OCI-LY7 (cell line): ENCODE results near the gene PLCB3. TPM values are rescaled to one million over a fixed set of nuclear protein-coding genes. Genes with fewer than 3 reads are reported as not detected.
A peak's percentile ranks its signal among the peaks of the same experiment; 100 is the strongest.

Source experiments
- BruUV-seq: library from RNA; stranded (reverse); fragments of 400-500 nt; replicated peaks from 2 replicates; lab custom pipeline; 2021; lab: Mats Ljungman, UMichigan
- CTCF ChIA-PET: fragments of 300-600 bp; sonication (Branson Sonifier 250); formaldehyde crosslinking; loops from one replicate; lab custom pipeline; 2022; ENCODE audit warnings: antibody characterized with exemption; ENCODE audit not compliant: unreplicated experiment; lab: Charles Lee
- POLR2A ChIA-PET: fragments of 300-600 bp; sonication (Branson Sonifier 250); formaldehyde crosslinking; loops from one replicate; lab custom pipeline; 2022; ENCODE audit warnings: antibody characterized with exemption; lab: Charles Lee
- DNase-seq: peaks from one replicate; pipeline ENCODE4 v3.0.0-alpha.2; 2015; ENCODE audit warnings: low spot score
- H2AFZ ChIP-seq: fragments of 200-600 bp; sonication (generic), shearing (Covaris generic); 2 replicates; pipeline ENCODE4 v1.6.1; 2014; ENCODE audit warnings: mild to moderate bottlenecking, antibody characterized with exemption, low read length, moderate library complexity
- H3K27ac ChIP-seq: fragments of 200-600 bp; sonication (generic); 2 replicates; pipeline ENCODE4 v1.5.1; 2014; ENCODE audit warnings: mixed run types, low read depth, mild to moderate bottlenecking, moderate library complexity, low read length, inconsistent platforms; ENCODE audit not compliant: poor library complexity, severe bottlenecking
- H3K36me3 ChIP-seq: fragments of 200-600 bp; sonication (generic); 2 replicates; pipeline ENCODE4 v1.6.1; 2014; ENCODE audit warnings: mild to moderate bottlenecking, antibody characterized with exemption, low read length, moderate library complexity, mixed read lengths; ENCODE audit not compliant: insufficient read depth
- H3K4me1 ChIP-seq: fragments of 200-600 bp; sonication (generic); 2 replicates; pipeline ENCODE4 v1.5.1; 2014; ENCODE audit warnings: mild to moderate bottlenecking, low read length; ENCODE audit not compliant: insufficient read depth, poor library complexity, severe bottlenecking
- H3K4me2 ChIP-seq: fragments of 200-600 bp; sonication (generic); 2 replicates; pipeline ENCODE4 v1.6.1; 2014; ENCODE audit warnings: mild to moderate bottlenecking, low read length
- H3K4me3 ChIP-seq: fragments of 200-600 bp; sonication (generic); 2 replicates; pipeline ENCODE4 v1.5.1; 2014; ENCODE audit warnings: mild to moderate bottlenecking, low read depth, low read length; ENCODE audit not compliant: poor library complexity, severe bottlenecking
- H3K79me2 ChIP-seq: fragments of 200-600 bp; sonication (generic); 2 replicates; pipeline ENCODE4 v1.6.1; 2016; ENCODE audit warnings: low read depth, mild to moderate bottlenecking, low read length, moderate library complexity, mixed read lengths; ENCODE audit not compliant: insufficient read depth
- H3K9me2 ChIP-seq: fragments of 200-600 bp; sonication (generic); 2 replicates; pipeline ENCODE4 v1.6.1; 2016; ENCODE audit warnings: mild to moderate bottlenecking, low read length, mixed read lengths; ENCODE audit not compliant: insufficient read depth
- H3K9me3 ChIP-seq: fragments of 200-600 bp; sonication (generic); 2 replicates; pipeline ENCODE4 v1.6.1; 2014; ENCODE audit warnings: mild to moderate bottlenecking, mixed run types, low read length, mixed read lengths
- H4K20me1 ChIP-seq: fragments of 200-600 bp; sonication (generic); 2 replicates; pipeline ENCODE4 v1.6.1; 2014; ENCODE audit warnings: mild to moderate bottlenecking, antibody characterized with exemption, low read length, moderate library complexity, mixed read lengths; ENCODE audit not compliant: insufficient read depth
- EZH2phosphoT487 ChIP-seq: fragments of 200-600 bp; sonication (generic); IDR thresholded peaks from 2 replicates; pipeline ENCODE4 v1.6.1; 2018; ENCODE audit warnings: low read depth, borderline replicate concordance, mild to moderate bottlenecking, mixed run types, antibody characterized with exemption, low read length, moderate library complexity, mixed read lengths
- intact Hi-C: fragments of 100-400 bp; cut with micrococcal nuclease; formaldehyde crosslinking; loops from one replicate; pipeline ENCODE4 v1.10.0; 2022; ENCODE audit not compliant: unreplicated experiment
- total RNA-seq, 2 experiments: library from RNA; depleted of rRNA in 1 of 2; stranded (reverse); fragments of >200 nt in 1 of 2; shearing (Covaris generic) in 1 of 2; gene quantifications; 2 replicates each; pipeline ENCODE4 v1.2.3, GENCODE V29; 2014 to 2022
- TF ChIP-seq, protein P1 (sequence below): fragments of 200-600 bp; sonication (generic); conservative IDR thresholded peaks from 2 replicates; pipeline ENCODE4 v1.5.1; 2014; ENCODE audit warnings: mild to moderate bottlenecking, antibody characterized with exemption, low read length, moderate library complexity, mixed read lengths

The PLCB3 gene
- total RNA-seq, 2 experiments from 2014 or later = 7.6 to 10.3 TPM

DNA sequence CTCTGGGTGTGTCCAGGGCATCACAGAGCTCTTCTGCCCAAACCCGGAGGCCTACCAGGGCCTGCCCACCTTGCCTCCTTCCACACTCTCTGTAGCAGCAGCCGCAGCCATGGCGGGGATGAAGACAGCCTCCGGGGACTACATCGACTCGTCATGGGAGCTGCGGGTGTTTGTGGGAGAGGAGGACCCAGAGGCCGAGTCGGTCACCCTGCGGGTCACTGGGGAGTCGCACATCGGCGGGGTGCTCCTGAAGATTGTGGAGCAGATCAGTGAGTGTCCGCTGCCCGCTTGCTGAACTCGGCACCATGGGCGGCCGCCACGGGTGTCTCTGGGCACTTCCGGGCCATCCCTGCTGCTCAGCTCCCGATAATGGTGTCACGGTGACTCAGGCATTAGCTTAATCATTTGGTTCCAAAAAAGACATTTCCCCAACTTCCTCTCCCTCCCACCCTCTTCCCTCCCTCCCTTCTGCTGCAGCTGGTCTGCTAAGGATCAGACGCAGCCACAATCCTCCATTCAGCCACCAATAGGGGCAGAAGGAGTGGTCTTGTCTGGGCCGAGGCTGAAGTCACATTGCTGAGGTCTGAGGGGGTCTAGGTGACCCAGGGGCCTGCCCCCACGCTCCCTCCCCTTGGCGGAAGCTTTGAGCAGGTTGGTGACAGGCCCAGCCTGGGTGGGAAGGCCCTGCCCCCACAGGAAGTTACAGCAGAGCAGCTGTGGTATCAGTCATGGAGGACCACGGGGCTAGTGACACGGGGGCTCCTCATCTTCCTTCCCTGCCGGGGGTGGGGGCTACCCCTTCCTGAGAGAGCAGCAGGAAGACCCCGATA lies 43.9 kb upstream of the PLCB3 start:
- Histone ChIP-seq H2AFZ (no peak overlapping the region), H3K4me3 (peak overlapping the region; percentile 80), H3K9me2 (no peaks in the 10 kb centered on the region), H3K9me3 (no peaks in the 10 kb centered on the region), H4K20me1 (no peaks in the 10 kb centered on the region), H3K79me2 (peaks cover 17% of the 10 kb centered on the region; the same call in 1 of the 2 replicates), H3K4me2 (peak overlapping the region; percentile 92), H3K4me1 (peaks cover 35% of the 10 kb centered on the region), H3K27ac (peak overlapping the region; percentile 96), H3K36me3 (peaks cover 86% of the 10 kb centered on the region)
- CTCF ChIA-PET = interaction anchor here (0.6 to 2.5 kb wide), 5 partner anchors 19 to 241 kb away, joined by 3 to 9 read pairs (median 3); partner anchors contain the start of genes NUDT22, PRDX5, TRMT112 and TRPT1
- TF ChIP-seq EZH2phosphoT487 = no peak
- BruUV-seq = TSS peak; percentile 92
- POLR2A ChIA-PET = interaction anchor here (0.6 to 5.1 kb wide), 18 partner anchors 7 to 1407 kb away, joined by 3 to 29 read pairs (median 4); partner anchors contain the start of genes BAD, FKBP2, NUDT22 and STIP1
- intact Hi-C loops = loop anchor here (1.0 to 2.0 kb wide), 3 partner anchors 19 to 33 kb away; partner anchors contain the start of genes FKBP2, NUDT22 and TRPT1
- peak; percentile 90 for DNase-seq

DNA sequence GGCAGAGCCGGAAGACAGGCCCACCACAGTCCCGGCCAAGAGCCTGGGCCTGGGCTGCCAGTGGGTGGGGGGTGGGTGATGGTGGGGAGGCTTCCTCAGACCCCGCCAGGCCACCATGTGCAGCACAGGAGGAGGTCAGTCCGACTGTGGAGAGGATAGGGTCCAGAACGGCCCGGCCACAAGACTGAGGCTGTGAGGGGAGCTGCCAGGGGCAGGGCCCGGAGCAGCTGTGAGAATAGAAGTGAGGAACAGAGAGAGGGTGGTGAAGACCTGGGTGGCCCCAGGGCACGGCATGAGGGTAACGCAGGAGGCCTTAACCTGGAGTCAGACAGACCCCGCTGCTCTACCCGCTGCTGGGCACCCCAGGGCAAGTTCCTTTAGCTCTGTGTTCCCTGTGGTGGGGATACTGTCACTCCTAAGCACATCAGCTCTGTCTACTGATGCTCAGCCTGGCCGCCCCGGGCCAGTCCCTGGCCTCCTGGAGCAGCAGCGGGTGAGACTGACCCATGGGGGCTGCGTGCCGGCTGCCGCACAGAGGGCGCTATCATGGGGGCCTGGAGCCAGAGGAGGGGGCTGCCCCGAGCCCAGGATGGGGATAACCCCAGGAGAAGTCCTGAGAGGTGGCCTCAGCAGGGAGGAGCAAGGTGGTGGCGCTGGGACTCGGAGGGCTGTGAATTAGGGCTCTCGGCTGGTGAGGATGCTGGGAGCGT lies 43.1 kb upstream of the PLCB3 start:
- H3K36me3 ChIP-seq = peaks cover 80% of the 10 kb centered on the region
- H3K79me2 ChIP-seq = peaks cover 17% of the 10 kb centered on the region; the same call in 1 of the 2 replicates
- peak; percentile 29 for DNase-seq
- BruUV-seq = no TSS peak
- ChIA-PET CTCF (interaction anchor here (2.5 kb wide), 1 partner anchor 31 kb away, joined by 9 read pairs; no protein-coding TSS in a partner anchor), POLR2A (interaction anchor here (0.8 to 5.1 kb wide), 7 partner anchors 16 to 109 kb away, joined by 3 to 29 read pairs (median 15); partner anchors contain the start of genes BAD, FKBP2, NUDT22 and PRDX5)
- no peaks in the 10 kb centered on the region for H3K9me3 ChIP-seq
- H3K4me2 ChIP-seq = peak overlapping the region; percentile 92
- H3K9me2 ChIP-seq = no peaks in the 10 kb centered on the region
- intact Hi-C loops = no loop called here
- H2AFZ ChIP-seq = no peak overlapping the region
- H4K20me1 ChIP-seq = no peaks in the 10 kb centered on the region
- H3K27ac ChIP-seq = peak overlapping the region; percentile 96
- H3K4me3 ChIP-seq = peak overlapping the region; percentile 80
- TF ChIP-seq EZH2phosphoT487 = no peak
- TF ChIP-seq, protein P1, sequence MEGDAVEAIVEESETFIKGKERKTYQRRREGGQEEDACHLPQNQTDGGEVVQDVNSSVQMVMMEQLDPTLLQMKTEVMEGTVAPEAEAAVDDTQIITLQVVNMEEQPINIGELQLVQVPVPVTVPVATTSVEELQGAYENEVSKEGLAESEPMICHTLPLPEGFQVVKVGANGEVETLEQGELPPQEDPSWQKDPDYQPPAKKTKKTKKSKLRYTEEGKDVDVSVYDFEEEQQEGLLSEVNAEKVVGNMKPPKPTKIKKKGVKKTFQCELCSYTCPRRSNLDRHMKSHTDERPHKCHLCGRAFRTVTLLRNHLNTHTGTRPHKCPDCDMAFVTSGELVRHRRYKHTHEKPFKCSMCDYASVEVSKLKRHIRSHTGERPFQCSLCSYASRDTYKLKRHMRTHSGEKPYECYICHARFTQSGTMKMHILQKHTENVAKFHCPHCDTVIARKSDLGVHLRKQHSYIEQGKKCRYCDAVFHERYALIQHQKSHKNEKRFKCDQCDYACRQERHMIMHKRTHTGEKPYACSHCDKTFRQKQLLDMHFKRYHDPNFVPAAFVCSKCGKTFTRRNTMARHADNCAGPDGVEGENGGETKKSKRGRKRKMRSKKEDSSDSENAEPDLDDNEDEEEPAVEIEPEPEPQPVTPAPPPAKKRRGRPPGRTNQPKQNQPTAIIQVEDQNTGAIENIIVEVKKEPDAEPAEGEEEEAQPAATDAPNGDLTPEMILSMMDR = no peak
- H3K4me1 ChIP-seq = peaks cover 35% of the 10 kb centered on the region
